GM21360 (cell line): ENCODE results near the gene ZCCHC3.

Experiments used
- ATAC-seq: cut with Tn5 transposase; IDR thresholded peaks from one replicate; pipeline ENCODE4 v1.9.1; 2021; ENCODE audit warnings: mild to moderate bottlenecking, moderate library complexity; ENCODE audit not compliant: unreplicated experiment

The ZCCHC3 gene

DNA sequence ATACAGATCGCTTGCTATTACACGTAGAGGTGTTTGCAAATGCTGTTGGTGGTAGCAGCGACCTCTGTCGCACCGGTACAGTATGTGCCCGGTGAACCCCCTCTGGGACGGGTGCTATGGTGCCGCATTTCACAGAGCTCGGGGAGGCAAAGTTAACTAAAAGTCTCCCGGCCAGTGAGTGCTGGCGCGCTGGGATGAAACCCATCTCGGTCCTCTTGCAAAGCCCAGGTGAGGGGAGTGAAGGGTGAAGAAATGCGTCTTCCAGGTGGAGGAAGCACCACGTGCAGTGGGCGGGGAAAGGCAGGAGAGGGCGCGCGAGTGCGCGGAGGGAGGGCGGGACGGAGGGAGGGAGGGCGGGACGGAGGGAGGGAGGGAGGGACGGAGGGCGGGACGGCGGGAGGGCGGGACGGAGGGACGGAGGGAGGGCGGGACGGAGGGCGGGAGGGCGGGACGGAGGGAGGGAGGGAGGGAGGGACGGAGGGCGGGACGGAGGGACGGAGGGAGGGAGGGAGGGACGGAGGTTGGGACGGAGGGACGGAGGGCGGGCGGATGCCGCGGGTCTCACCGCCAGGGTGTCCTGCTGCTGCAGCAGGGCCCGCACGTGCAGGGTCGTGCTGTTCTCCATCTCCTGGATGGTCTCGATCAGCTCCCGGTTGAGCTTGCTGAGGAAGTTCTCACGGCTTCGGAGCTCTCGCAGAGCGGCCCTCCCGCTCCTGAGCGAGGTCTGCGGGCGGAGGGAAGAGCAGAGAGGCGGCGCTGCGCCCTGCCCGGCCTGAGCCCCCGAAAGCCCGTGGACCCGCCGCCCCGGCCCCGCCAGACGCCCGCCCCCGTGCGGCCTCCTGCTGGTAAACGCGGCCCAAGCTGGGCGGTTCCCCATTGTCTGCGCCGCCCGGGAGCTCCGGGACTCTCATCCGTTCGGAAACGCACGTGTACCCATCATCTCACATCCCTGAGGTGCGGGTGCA is 18.5 kb upstream of the ZCCHC3 start:
- no peak for ATAC-seq

DNA sequence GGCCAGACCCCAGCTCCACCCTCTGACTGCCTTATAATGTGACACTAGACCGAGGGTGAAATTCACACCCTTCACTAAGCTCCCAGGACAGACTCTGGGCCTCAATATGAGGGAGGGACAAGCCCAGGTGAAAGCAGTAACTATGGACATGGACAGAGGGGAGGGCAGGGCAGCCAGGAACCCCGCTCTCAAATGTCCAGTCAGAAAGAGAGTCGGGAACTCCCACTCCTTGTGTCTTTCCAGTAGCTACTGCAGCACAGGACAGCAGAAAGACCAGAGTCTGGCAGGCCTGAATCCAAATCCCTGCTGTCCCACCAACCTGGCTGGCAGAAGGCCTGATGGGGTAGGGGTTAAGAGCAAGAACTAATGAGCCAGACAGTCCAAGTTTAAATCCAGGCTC is 13.2 kb upstream of the ZCCHC3 start:
- ATAC-seq: no peak

DNA sequence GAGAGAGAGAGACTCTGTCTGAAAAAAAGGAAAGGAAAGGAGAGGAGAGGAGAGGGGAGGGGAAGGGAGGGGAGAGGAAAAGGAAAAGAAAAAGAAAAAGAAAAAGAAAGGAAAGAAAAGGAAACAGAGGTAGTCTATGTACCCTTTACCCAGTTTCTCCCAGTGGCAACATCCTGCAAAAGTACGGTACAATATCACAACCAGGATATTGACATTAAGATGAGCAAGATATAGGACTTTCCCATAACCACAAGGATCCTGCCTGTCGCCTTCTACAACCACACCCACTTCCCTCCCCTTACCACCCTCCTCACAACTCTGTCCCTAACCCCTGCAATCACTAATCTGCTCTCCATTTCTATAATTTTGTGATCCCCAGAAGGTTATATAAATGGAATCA is 10.9 kb upstream of the ZCCHC3 start:
- no peak for ATAC-seq

DNA sequence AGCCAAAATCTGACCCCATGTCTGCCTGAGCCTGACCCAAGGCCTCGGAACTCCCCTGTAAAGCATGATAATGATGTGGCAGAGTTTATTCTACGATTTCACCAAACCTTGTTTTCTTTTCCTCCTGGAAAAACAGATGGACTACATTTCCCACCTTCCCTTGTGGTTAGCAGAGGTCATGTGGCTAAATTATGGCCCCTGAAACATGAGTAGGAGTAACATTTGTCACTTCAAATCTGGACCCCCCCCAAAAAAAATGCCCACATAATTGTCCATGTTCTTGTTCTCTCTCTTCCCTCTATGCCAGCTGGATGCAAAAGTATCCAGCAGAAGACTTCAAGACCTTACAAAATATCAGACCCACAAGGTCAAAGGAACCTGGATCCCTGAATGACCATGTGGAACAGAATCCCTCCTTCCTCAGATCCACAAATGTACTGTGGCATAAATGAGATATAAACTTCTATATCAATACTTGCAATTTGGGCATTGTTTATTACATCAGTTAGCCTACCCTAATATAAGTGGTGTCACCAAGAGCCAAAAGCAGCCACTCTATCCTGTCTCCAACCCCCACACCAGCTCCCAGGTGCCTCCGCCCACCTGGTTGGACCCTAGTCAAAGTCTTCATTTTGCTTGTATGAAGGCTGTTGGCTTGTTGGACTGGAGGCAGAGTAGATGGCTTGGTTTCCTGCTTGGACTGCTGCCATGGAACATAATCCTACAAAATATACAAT is 8.2 kb upstream of the ZCCHC3 start:
- no peak for ATAC-seq

DNA sequence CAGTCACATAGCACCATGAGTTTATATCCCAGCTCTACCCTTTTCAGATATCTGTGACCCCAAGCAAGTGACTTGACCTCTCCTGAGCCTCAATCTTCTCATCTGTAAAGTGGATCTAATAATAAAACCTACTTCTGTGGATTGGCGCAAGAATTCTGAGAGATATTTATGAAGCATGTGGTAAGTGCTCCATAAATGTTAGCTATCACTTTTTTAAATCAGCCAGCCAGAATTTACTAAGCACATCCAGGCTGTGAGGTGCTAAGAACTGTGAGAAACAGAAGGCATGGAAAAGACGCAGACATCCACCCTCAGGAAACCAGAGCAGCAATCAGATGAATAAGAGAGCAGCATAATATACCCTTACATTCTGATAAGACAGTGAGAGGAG is 7.7 kb upstream of the ZCCHC3 start:
- ATAC-seq: no peak

DNA sequence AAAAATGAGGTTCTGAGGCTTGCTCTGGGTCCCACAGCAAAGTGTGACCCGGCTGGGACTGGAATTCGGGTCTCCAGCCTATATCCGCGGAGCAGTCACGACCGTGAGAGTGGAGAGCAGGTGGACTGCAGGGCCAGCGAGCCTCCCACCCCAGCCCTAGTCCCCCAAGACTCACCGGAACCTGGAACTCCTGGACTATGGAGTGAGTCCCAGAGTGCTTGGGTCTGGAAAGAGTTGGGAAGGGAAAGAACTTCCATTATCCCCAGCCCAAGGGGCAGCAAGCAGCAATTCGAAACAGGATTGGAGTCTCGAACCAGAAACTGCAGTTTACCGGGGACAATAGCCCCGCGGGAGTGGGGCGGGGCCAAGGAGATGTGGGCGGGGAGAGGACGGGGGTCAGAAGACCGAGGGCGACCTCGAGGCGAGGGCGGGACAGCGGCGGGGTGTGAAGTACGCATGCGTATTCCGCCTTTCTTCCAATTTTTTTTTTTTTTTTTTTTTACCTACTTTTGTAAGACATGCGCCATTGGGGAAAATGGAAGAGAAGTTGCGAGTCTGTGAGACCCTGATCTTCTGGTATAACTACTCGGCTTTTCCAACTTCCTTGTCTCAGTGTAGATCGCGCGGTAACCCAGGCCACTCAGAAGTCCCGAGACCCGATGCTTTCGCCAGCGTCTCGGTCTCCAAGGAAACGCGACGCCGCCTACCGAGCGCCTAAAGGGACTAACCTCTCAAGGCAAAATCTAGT is 7.1 kb upstream of the ZCCHC3 start, which contains the start of gene C20orf96:
Gene C20orf96, minus strand, starts transcription at position 667 of the 748 bp plus-strand sequence. Its CDS starts 140 bp downstream, at position 527.
- ATAC-seq: peak; percentile 85

DNA sequence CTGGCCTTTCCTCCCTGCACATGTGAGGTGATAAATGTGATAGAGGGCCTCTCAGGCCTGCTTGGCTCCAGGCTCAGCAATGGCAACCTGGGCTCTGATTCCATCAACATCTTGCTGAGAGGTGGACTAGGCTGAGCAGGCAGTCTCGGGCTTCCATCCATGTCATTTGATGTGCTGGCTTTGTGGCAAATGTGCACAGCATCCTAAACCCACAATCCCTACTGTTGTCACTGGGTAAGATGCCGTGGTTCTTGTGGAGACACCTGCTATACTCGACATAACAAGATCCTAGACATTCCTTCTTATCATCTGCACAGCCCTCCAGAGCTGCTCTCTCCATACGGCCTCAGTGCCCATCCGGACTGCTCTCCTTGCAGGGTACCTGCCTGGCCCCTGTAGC is 2.8 kb upstream of the ZCCHC3 start:
- ATAC-seq: no peak

DNA sequence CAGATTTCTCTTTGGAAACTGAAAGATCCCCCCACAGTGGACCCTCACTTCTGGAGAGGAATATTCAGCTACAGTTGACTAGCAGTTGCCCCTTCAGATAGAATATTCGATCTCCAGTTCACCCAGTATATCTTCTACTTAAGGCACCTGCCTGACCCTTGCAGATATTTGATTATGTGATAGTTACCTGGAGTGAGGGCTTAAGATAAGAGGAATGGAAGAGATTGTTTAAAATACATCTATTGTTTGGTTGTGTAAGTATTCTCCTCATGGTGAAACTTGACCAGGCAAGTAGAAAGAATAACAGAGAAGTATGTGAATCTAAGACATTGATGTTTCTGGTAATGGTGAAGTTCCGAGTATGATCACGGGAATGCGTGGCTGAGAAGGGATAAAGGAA is 1.6 kb upstream of the ZCCHC3 start:
- no peak for ATAC-seq

DNA sequence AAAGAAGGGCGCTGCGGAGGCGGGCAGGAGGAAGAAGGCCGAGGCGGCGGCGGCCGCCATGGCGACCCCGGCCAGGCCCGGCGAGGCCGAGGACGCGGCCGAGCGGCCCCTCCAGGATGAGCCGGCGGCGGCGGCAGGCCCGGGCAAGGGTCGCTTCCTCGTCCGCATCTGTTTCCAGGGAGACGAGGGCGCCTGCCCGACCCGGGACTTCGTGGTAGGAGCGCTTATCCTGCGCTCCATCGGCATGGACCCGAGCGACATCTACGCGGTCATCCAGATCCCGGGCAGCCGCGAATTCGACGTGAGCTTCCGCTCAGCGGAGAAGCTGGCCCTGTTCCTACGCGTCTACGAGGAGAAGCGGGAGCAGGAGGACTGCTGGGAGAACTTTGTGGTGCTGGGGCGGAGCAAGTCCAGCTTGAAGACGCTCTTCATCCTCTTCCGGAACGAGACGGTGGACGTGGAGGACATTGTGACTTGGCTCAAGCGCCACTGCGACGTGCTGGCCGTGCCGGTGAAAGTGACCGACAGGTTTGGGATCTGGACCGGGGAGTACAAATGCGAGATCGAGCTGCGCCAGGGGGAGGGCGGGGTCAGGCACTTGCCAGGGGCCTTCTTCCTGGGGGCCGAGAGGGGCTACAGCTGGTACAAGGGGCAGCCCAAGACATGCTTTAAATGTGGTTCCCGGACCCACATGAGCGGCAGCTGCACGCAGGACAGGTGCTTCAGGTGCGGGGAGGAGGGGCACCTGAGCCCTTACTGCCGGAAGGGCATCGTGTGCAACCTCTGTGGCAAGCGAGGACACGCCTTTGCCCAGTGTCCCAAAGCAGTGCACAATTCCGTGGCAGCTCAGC is 780 bp downstream of the ZCCHC3 start:
- ATAC-seq: peak; percentile 20

DNA sequence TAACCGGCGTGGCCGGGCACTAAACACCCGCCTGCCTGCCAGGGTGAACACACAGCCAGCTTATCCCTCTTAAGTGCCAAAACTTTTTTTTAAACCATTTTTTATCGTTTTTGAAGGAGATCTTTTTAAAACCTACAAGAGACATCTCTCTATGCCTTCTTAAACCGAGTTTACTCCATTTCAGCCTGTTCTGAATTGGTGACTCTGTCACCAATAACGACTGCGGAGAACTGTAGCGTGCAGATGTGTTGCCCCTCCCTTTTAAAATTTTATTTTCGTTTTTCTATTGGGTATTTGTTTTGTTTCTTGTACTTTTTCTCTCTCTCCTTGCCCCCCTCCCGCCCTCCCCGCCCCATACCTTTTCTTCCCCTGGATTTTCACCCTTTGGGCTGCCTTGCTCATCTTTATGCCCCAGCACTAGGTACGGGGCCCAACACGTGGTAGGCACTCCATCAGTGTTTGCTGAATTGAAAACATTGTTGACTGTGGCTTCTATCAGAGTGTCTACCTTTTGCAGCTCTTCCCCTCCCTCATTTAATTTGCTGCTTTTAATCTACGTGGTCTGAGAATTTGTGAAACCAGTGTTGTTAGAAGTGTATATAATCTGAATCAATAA is 1.5 kb downstream of the ZCCHC3 start:
- ATAC-seq: no peak

DNA sequence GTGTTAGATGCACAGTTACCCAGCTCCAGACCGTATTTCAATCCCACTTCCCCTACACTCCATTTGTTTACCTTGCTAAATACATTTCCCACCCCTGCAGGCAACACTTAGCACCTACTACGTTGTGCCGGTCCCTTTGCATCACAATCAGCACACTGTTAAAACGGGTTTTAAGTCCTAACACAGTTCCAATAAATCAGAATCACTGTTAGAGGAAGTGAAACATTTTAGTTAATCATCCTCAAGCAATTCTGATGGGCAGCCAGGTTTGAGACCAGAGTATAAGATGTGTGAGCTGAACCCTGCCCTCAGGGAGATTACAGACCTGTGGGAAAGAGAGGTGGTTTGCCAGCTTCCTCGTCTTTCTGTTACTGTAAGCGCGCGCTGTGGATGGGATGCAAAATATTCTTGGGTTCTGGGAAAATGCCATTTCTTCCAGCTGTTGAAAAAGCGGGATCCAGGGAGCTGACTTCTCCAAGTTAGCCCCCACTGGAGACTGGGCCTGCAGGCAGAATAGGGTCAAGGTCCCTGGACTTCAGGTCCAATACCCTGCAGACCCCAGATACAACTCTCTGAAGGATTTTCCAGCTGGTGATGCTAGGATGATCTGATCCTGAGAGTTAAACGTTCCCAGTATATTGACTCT is 3.1 kb downstream of the ZCCHC3 start:
- no peak for ATAC-seq

DNA sequence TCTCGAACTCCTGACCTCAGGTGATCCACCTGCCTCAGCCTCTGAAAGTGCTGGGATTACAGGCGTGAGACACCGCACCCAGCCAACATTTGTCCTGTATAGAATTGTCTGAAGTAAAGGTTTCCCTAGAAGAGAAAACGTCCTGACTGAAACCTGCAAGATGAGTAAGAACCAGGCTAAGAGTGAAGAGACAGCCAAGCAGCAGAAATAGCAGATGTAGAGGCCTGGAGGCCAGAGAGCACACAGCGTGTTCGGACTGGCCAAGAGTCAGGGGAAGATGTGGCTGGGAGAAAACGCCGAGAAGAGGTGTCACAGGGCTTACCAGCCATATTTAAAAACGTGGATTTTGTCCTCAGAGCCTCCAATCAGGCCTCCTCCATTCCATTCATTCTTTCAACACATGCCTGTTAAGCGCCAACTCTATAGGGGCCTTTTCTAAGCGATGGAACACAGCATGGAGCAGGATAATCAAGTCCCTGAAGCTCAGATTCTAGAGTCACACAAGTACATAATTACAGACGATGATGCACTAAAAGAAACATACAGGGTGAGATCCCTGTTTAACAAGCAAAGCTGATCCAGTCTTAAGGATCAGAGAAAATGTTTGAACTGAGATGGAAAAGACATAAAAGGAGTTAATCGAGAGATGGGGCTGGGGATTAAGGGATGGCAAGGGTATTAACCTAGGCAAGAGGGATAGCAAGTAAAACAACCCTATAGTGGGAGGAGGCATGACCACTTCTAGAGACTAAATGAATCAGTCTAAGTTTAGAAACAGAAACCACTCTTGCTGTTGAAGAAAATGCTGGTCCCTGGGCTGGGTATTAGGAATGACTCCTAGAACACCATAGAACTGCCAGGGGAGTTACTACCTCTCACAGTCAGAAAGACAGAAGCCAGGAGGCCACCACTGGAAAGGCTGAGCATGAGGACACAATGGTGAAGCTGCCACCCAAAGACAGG is 4.8 kb downstream of the ZCCHC3 start:
- ATAC-seq: no peak

DNA sequence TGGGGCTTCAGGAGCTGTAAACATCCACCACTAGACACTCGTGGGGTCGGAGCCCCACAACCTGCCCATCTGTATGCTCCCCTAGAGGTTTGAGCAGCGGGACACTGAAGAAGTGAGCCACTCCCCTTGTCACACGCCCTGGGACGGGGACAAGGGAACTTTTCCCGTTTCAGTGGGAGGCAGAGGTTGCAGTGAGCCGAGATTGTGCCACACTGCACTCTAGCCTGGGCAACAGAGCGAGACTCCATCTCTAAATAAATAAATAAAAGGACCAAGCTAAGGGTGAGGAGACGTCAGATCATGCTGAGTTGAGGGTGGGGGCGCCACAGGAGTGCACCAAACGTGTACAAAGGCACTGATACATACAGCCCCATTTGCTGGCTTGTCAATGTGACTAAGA is 8.4 kb downstream of the ZCCHC3 start:
- ATAC-seq: no peak

DNA sequence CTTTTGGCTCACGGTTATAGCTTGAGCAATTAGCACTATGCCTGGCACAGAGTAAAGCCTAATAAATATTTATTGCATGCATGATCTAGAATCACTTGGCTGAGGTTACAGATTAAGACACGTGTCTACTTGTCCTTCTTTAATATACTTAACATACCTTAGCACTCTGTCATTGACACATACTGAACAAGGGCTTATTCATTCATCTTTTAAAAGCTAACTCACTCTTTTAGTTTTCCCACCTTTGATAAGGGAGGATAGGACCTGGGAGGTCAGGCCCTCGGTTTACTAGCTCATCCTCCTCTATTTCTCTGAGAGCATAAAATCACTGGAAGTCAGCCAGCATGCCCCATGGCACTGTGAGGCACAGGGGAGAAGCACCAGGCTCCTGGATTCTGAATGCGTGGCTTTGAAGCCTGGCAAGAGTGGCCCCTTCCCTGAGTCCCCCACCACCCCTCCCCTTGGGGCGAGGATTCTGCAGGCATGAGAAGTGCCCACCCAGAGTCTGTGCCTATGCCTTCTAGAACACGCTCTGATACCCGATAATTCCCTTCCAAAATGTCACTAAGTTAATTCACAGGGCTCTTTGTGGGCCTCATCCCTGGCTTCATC is 11.2 kb downstream of the ZCCHC3 start:
- ATAC-seq: no peak

DNA sequence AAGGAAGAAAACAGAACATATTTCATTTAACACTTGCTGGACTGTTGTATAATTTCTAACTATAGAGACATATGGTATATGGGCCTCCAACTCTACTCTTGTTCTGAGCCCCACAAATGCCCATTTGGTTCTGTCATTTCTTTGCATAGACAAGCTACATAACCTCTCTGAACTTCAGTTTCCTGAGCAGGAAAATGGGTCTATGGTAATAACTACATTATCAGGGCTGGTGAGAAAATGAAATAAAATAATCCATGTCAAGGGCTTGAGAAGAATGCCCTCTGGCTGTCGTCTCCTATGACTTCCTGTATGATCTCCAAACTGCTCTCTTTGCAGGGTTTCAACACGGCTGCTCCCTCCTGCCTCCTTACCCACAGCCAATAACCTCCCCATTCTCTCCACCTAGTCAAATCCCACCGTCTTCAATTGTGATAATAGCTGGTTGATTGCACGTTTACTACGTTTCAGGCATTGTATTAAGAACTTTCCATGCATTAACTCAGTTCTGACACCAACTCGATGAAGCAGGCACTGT is 12.0 kb downstream of the ZCCHC3 start:
- ATAC-seq: no peak

DNA sequence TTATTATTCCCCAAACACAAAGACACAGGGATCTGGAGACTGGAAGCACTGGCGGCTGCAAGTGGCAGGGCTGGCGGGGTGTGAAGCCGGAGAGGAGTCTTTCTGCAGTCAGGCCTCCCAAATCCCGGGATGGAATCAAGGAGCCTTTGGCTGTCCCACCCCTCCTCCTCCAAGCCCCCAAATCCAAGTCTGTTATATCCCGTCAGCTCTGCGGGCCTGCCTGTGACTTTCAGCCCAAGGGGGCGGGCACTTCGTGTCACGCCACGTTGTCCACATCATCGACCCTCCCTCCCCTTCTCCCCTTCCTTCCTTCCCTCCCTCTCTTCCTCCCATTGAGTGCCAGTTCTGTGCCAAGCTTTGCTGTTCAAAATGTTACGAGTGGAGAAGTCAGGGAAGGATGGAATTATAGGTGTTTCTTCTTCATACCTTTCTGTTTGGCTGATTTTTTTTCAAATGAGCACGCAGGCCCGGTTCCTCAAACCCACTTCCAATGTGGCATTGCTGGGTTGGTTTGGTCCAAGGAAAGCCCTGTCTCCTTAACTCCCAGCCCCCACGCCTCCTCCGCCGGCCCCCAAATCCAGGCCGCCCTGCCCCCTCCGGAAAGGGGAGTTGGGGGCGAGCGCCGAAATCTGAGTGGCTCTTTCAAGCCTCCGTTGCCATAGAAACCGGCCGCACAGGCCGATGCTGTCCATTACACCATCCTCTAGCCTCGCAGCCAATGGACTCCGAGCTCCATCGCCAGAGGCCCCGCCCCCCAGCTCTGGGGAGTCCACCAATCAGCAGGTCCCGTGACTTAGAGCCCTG is 12.7 kb downstream of the ZCCHC3 start:
- peak; percentile 85 for ATAC-seq

DNA sequence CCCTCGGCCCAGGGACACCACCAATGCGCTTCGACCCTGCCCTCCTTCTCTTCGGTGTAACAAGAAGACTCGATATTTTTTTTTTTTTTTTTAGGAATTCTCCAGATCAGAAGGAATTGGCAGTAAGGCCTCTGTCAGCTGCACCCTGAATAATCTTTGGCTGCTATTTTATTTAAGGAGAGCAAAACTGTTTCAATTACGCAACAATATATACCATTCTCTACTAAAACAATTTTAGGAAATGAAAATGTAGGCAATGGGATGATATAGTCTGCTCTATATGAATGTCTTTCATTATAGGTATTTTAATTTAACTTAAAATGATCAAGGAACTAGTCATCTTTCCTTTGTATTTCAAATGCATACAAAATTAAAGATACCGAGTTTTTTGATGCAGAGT is 13.3 kb downstream of the ZCCHC3 start:
- ATAC-seq: no peak
